Thyroid gland (tissue), 4 donors: ENCODE results near the gene CCR1.

Experiments
- CTCF ChIP-seq, 6 experiments: fragments of 200-600 bp in 3 of 6; fragments of 450-650 bp in 3 of 6; sonication (generic) in 3 of 6; IDR thresholded peaks; one replicate each; pipeline ENCODE4 v1.5.1; 2016 to 2019; ENCODE audit warnings: antibody characterized with exemption in 6 of 6, mild to moderate bottlenecking in 2 of 6, inconsistent platforms in 1 of 6, moderate library complexity in 1 of 6
- POLR2A ChIP-seq, 2 donors: fragments of 450-650 bp; IDR thresholded peaks; one replicate each; pipeline ENCODE4 v1.6.1; 2017; ENCODE audit warnings: antibody characterized with exemption in 2 of 2, mild to moderate bottlenecking in 2 of 2, moderate library complexity in 1 of 2

- TF ChIP-seq CTCF (IDR thresholded peaks at IDR 0.05) (no peak), POLR2A (IDR thresholded peaks at IDR 0.05) (no peak)
Measured at GRCh38 chr3:46202535-46202934, 5.6 kb downstream of the CCR1 start.
